SU-DHL-6 (cell line): ENCODE data around the gene RNF168.

Experiments used
- H2AFZ ChIP-seq: fragments of 200-600 bp; sonication (generic); 2 replicates; pipeline ENCODE4 v1.6.1; 2014; ENCODE audit warnings: low read depth, mild to moderate bottlenecking, moderate library complexity, mixed read lengths, antibody characterized with exemption, low read length; ENCODE audit not compliant: severe bottlenecking
- H3F3A ChIP-seq: fragments of 200-600 bp; shearing (Covaris generic); 2 replicates; pipeline ENCODE4 v1.6.0; 2016; ENCODE audit warnings: antibody characterized with exemption, mild to moderate bottlenecking; ENCODE audit not compliant: insufficient read depth
- H3K27ac ChIP-seq: fragments of 200-600 bp; sonication (generic); 2 replicates; pipeline ENCODE4 v1.5.1; 2016; ENCODE audit warnings: low read depth, mild to moderate bottlenecking, low read length, moderate library complexity, mixed read lengths
- H3K27me3 ChIP-seq: fragments of 200-600 bp; sonication (generic), shearing (Covaris generic); 2 replicates; pipeline ENCODE4 v1.6.0; 2014; ENCODE audit warnings: mild to moderate bottlenecking, low read length
- H3K36me3 ChIP-seq: fragments of 200-600 bp; sonication (generic); 2 replicates; pipeline ENCODE4 v1.6.1; 2014; ENCODE audit warnings: mild to moderate bottlenecking, low read length, mixed read lengths
- H3K4me2 ChIP-seq: fragments of 300-600, 200-600 bp; shearing (Covaris generic), sonication (generic); 2 replicates; pipeline ENCODE4 v1.6.0; 2014; ENCODE audit warnings: low read length, low read depth, mild to moderate bottlenecking; ENCODE audit not compliant: poor library complexity, severe bottlenecking
- H3K4me3 ChIP-seq: fragments of 200-600 bp; sonication (generic); 2 replicates; pipeline ENCODE4 v1.5.1; 2014; ENCODE audit warnings: antibody characterized with exemption, low read length, mild to moderate bottlenecking, mixed read lengths; ENCODE audit not compliant: insufficient read depth, poor library complexity, severe bottlenecking
- H3K79me2 ChIP-seq: fragments of 200-600 bp; sonication (generic); 2 replicates; pipeline ENCODE4 v1.6.1; 2014; ENCODE audit warnings: mild to moderate bottlenecking, low read length, moderate library complexity; ENCODE audit not compliant: insufficient read depth
- H3K9ac ChIP-seq: fragments of 200-600 bp; sonication (generic); 2 replicates; pipeline ENCODE4 v1.7.0; 2014; ENCODE audit warnings: mild to moderate bottlenecking, low read length
- H3K9me2 ChIP-seq: fragments of 200-600 bp; sonication (generic); replicated peaks from 2 replicates; pipeline ENCODE4 v1.6.1; 2014; ENCODE audit warnings: low read length; ENCODE audit not compliant: insufficient read depth
- H3K9me3 ChIP-seq: fragments of 200-600 bp; sonication (generic); 2 replicates; pipeline ENCODE4 v1.6.1; 2014; ENCODE audit warnings: low read length, mixed read lengths; ENCODE audit not compliant: insufficient read depth
- H4K20me1 ChIP-seq: fragments of 200-600 bp; sonication (generic); 2 replicates; pipeline ENCODE4 v1.6.1; 2014; ENCODE audit warnings: low read depth, mild to moderate bottlenecking, antibody characterized with exemption, low read length, moderate library complexity, mixed read lengths
- EZH2phosphoT487 ChIP-seq: fragments of 200-600 bp; sonication (generic), shearing (Covaris generic); conservative IDR thresholded peaks from 2 replicates; pipeline ENCODE4 v1.6.1; 2018; ENCODE audit warnings: mild to moderate bottlenecking, antibody characterized with exemption, low read length, moderate library complexity, mixed read lengths
- TF ChIP-seq, protein P1 (sequence below): fragments of 200-600 bp; sonication (generic); IDR thresholded peaks from one replicate; pipeline ENCODE4 v1.5.1; 2017; ENCODE audit warnings: antibody characterized with exemption, mild to moderate bottlenecking, low read length, moderate library complexity; ENCODE audit not compliant: insufficient read depth, poor library complexity, severe bottlenecking

RNF168 gene

GRCh38 chr3:196419386-196419785 lies 84.2 kb downstream of the RNF168 start:
- H3K27ac ChIP-seq, result no peak overlapping the region
- no peak overlapping the region for H3K4me2 ChIP-seq
- H4K20me1 ChIP-seq, result no peaks in the 10 kb centered on the region
- H3F3A ChIP-seq, result no peaks in the 10 kb centered on the region
- H3K79me2 ChIP-seq, result peaks cover 98% of the 10 kb centered on the region
- H3K4me3 ChIP-seq, result no peak overlapping the region
- no peak overlapping the region for H2AFZ ChIP-seq
- H3K9me3 ChIP-seq, result no peaks in the 10 kb centered on the region
- H3K9ac ChIP-seq, result no peak overlapping the region
- TF ChIP-seq, protein P1, sequence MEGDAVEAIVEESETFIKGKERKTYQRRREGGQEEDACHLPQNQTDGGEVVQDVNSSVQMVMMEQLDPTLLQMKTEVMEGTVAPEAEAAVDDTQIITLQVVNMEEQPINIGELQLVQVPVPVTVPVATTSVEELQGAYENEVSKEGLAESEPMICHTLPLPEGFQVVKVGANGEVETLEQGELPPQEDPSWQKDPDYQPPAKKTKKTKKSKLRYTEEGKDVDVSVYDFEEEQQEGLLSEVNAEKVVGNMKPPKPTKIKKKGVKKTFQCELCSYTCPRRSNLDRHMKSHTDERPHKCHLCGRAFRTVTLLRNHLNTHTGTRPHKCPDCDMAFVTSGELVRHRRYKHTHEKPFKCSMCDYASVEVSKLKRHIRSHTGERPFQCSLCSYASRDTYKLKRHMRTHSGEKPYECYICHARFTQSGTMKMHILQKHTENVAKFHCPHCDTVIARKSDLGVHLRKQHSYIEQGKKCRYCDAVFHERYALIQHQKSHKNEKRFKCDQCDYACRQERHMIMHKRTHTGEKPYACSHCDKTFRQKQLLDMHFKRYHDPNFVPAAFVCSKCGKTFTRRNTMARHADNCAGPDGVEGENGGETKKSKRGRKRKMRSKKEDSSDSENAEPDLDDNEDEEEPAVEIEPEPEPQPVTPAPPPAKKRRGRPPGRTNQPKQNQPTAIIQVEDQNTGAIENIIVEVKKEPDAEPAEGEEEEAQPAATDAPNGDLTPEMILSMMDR, result no peak
- no peak for TF ChIP-seq EZH2phosphoT487
- H3K27me3 ChIP-seq, result no peaks in the 10 kb centered on the region
- no peaks in the 10 kb centered on the region for H3K36me3 ChIP-seq
- no peaks in the 10 kb centered on the region for H3K9me2 ChIP-seq
